GM19395 (cell line): ENCODE results near the gene WDCP.
"Not testable (repeated sequence)": the region's sequence is repeated elsewhere in the genome, so short reads cannot be mapped to it uniquely, and the experiment has no call there.

Experiments
- ATAC-seq: cut with Tn5 transposase; IDR thresholded peaks from one replicate; pipeline ENCODE4 v1.9.1; 2021; ENCODE audit warnings: mild to moderate bottlenecking, moderate library complexity; ENCODE audit not compliant: unreplicated experiment

The WDCP gene, protein sequence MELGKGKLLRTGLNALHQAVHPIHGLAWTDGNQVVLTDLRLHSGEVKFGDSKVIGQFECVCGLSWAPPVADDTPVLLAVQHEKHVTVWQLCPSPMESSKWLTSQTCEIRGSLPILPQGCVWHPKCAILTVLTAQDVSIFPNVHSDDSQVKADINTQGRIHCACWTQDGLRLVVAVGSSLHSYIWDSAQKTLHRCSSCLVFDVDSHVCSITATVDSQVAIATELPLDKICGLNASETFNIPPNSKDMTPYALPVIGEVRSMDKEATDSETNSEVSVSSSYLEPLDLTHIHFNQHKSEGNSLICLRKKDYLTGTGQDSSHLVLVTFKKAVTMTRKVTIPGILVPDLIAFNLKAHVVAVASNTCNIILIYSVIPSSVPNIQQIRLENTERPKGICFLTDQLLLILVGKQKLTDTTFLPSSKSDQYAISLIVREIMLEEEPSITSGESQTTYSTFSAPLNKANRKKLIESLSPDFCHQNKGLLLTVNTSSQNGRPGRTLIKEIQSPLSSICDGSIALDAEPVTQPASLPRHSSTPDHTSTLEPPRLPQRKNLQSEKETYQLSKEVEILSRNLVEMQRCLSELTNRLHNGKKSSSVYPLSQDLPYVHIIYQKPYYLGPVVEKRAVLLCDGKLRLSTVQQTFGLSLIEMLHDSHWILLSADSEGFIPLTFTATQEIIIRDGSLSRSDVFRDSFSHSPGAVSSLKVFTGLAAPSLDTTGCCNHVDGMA

DNA sequence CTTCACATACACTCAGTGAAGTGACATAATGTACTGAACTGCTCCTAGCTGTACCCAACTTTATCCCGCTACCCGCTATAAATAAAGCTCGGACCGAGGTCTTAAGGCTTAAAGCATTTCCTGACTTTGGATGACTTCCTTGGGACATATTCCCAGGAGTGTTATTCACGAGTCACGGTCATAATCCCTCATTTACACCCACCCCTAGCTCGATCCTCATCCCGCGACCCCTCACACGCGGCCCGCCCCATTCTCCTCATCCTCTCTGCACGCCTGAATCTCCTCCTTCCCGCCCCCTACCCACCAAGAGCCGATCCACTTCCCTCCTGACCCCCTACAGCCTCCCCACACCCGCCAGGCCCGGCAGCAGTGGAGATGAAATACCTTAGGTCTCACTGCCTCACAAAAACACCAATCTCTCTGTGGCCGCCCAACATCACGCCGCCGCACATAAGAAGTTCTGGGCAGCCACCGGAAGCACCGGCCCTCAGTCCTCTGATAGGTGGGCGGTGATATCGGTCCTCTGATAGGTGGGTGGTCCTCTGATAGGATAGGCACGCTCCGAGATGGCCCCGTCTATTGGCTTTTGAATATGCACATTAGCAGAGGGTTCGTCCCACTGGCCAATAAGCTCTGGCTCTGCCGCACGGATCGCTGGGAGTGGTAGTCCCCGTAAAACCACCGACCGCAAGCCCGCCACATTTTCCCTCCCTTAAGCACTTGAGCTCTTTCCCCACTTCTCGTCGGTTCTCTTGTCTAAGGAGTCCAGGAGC, at the start of gene WDCP:
WDCP (minus strand) TSS at position 462 of the 773 bp plus-strand sequence. CDS start 7,897 bp downstream, outside the sequence.
- peak; percentile 100 for ATAC-seq

DNA sequence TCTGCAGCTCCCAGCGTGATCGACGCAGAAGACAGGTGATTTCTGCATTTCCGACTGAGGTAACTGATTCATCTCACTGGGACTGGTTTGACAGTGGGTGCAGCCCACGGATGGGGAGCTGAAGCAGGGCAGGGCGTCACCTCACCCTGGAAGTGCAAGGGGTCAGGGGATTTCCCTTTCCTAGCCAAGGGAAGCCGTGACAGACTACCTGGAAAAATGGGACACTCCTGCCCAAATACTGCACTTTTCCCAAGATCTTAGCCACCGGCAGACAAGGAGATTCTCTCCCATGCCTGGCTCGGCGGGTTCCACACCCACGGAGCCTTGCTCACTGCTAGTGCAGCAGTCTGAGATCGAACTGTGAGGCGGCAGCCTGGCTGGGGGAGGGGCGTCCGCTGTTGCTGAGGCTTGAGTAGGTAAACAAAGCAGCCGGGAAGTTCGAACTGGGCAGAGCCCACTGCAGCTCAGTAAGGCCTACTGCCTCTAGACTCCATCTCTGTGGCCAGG, 48.0 kb upstream of the WDCP start:
- ATAC-seq = not testable (repeated sequence)

DNA sequence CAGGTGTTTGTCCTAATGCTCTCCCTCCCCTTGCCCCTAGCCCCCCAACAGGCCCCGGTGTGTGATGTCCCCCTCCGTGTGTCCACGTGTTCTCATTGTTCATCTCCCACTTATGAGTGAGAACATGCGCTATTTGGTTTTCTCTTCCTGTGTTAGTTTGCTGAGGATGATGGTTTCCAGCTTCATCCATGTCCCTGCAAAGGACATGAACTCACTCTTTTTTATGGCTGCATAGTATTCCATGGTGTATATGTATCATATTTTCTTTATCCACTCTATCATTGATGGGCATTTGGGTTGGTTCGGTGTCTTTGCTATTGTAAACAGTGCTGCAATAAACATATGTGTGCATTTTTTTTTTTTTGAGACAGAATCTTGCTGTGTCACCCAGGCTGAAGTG, 46.1 kb upstream of the WDCP start:
- ATAC-seq = not testable (repeated sequence)

DNA sequence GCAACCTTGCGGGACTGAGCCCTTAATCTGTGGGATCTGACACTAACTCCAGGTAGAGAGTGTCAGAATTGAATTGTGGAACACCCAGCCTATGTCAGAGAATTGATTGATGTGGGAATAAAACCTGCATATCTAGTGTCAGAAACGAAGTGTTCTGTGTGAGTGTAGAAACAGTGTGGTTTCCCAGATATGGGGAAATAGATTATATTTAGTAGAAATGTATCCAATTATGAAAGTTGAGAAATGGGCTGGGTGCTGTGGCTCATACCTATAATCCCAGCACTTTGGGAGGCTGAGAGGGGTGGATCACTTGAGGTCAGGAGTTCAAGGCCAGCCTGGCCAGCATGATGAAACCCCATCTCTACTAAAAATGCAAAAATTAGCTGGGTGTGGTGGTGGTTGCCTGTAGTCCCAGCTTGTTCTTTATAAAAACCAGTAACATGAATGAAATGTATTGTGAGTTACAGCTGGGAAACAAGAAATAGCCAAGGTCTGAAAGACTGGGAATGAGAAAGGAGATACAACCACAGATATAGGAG, 41.7 kb upstream of the WDCP start:
- ATAC-seq = no peak

DNA sequence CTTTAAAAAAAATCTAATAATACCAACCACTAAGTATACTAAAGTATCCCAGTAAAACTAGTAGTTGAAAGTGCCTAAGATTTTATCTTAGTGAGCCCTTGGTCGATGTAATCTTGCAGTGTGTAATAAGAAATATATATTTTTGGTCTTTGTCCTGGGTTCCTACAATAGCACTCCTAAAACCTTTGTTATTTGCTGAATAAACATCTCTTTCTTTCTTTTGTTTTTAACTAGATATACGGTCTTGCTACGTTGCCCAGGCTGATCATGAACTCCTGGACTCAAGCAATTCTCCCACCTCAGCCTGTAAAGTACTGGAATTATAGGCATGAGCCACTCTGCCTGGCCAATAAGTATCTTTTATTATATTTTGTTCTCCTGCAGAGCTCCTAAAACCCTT, 39.8 kb upstream of the WDCP start:
- no peak for ATAC-seq

DNA sequence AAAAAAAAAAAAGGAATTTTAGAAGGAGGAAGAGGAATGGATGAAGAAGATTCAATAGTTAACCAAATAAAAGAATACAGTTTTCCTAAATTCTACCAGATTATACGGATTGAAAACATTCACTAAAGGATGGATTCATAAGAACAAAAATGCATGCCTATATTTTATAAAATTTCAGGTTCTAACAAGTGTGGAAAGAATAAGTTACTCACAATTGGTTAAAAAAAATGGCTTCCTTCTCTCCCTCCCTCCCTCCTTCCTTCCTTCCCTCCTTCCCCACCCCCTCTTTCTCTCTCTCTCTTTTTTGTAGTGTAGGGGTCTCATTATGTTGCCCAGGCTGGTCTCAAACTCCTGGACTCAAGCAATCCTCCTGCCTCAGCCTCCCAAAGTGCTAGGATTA, 39.0 kb upstream of the WDCP start:
- ATAC-seq = no peak

DNA sequence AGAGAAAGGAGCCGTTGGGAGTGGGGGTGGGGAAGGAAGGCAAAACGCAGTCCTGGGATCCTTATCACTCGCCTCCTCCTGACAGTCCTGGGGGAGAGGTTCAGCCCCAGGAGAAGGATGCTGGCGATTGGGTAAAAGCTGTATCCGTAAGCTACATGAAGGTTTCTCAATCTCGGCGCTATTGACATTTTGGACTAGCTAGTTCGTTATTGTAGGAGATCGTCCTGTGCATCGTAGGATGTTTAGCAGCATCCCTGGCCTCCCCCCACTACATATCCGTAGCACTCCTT, 38.0 kb upstream of the WDCP start:
- ATAC-seq = no peak

DNA sequence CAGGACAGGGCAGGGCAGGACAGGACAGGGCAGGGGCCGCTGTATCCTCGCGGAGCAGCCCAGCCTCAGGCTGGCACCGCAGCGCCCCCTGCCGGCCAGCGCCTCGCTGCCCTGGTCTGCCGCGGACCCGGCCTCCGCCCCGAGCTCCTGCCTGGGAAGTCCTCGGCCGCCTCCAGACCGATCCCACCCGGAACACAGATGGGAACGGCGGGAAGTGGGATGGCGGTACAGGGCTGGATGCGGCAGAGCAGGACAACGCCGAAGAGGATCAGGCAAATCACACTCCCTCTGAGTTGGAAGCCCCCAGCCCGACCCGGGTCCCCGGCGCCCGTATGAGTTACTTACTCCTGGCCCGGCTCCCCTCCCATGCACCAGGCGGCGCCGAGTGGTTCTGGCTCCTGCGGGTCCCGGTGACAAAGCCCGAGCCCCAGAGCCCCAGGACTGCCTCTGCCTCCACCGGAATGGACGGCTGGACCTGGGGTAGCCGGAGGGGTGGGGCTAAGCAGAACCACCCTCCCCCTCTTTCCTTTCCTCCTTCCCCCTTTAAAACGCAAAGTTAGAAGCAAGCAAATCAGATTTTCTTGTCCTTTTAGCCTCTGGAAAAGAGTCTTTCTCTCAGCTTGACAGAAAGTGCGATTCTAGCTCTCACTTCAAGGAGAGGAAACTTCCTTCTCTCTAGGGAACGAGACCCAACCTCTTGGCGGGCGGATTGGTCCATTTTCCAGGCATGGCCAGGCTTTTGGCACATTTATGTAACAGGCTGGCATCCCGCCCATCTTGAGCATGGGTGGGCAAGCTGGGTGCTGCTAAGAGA, 37.4 kb upstream of the WDCP start, which contains the start of gene TP53I3:
TP53I3 (minus strand) TSS at position 449 of the 814 bp plus-strand sequence. CDS start 508 bp downstream, outside the sequence.
- ATAC-seq = peak; percentile 85

DNA sequence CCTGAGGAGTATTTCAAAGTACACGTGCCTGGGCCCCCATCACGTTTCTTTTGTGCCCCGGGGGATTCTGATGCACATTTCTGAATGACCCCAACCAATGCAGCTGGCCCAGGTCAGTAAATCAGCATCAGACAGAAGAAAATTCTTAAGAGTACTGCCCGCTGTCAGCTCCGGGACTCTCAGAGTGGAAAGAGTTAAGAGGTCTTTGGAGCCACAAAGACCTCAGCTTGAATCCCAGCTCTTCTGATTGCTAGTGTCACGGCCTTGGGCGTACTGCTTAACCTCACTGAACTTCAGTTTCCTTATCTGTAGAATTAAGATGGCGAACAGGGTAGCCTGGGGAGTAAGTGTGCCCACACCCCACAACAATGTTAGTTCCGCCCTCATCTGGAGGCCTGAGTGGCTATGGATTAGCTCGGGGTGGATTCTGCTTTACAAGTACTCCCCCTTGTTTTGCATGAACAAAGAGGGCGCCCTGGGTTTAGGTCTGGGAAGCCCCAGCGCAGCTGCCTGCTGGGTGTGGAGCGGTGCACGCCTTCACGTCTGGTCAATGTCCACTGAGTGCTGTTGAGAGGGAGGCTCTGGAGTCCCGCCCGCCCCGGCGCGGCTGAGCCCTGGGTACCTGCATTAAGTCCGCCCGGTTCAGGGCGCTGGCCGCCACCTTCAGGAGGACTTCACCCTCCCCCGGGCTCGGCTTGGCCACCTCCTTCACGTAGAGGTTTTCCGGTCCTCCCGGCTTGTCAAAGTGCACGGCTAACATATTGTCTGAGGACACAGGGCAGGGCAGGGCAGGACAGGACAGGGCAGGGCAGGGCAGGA, 36.6 kb upstream of the WDCP start:
- ATAC-seq = peak; percentile 81

DNA sequence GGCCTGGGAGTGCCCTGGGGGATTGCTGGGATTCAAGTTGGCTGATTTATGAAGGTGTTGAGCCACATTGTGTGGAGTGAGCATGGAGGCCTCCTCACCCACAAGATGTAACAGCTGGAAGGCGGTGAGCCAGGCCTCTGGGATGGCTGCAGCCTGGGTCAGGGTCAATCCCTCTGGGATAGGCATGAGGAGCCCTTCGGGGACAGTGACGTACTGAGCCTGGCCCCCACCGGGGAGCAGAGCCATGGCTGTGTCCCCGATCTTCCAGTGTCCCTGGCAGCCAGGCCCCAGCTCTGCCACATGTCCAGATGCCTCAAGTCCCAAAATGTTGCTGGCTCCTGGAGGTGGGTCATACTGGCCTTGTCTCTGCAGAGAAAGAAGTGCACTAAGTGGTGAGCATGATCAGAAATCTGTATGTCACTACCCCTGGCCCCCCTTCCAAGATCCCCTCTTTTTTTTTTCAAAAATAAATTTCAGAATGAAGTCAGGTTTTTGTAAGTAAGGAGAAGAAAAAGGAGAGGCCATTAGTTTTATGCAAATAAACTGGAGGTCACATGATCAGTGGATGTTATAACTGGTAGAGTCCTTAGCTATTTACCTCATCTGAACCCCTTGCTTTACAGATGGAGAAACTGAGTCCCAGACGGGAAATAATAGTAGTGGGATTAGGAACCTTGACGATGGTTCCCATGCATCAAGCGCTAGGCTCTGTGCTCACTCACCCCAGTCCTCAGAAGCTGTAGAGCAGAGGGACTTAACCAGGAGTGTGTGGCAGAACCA, 35.8 kb upstream of the WDCP start:
- ATAC-seq = no peak

DNA sequence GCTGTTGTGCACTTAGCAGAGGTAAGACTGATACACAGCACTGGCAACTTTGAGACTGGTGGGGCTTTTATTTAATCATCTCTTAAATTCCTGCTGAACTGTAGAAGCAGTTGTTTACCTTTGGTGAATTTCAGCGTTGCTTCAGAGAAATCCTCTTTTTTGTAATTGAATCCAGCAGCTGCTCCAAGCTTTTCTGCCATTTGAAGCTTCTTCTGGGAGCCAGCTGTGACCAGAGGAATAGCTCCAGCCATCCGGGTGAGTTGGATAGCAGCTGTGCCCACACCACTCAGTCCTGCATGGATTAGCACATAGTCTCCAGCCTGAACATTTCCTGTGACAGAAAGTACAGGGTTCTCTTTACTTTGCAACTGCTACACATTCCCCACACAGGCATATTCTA, 33.5 kb upstream of the WDCP start:
- no peak for ATAC-seq

DNA sequence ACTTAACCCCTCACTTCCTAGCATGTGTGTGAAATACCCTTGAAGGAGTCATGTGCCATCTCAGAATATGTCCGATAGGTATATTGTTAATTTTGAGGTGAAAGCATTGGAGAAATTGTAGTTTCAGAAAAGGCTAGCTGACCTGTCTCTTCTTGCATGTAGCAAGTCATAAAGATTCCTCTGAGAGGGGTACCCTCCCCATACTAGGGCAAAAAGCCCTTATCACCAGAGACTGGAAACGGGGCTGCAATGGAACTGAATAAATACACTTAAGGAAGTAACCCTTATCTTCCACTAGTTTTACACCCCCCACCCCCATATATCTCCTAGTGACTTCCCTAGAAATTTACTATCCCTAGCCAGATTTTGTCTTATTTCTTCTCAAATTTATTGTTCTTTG, 30.7 kb upstream of the WDCP start:
- no peak for ATAC-seq

DNA sequence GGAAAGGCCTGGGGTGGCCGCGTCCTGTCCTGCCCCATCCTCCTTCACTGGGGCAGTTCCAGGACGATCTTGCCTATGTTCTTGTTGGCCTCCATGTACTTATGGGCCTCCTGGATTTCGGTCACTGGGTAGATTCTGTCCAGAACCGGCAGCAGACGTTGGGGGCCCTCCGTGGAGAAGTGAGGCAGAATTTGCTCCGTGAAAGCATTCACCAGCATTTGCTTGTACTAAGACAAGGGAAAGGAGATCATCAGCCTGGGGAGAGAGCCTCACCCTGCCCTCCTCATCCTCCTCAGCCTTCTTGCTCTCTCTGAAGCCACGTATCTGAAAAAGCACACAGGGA, 30.3 kb upstream of the WDCP start:
- no peak for ATAC-seq

DNA sequence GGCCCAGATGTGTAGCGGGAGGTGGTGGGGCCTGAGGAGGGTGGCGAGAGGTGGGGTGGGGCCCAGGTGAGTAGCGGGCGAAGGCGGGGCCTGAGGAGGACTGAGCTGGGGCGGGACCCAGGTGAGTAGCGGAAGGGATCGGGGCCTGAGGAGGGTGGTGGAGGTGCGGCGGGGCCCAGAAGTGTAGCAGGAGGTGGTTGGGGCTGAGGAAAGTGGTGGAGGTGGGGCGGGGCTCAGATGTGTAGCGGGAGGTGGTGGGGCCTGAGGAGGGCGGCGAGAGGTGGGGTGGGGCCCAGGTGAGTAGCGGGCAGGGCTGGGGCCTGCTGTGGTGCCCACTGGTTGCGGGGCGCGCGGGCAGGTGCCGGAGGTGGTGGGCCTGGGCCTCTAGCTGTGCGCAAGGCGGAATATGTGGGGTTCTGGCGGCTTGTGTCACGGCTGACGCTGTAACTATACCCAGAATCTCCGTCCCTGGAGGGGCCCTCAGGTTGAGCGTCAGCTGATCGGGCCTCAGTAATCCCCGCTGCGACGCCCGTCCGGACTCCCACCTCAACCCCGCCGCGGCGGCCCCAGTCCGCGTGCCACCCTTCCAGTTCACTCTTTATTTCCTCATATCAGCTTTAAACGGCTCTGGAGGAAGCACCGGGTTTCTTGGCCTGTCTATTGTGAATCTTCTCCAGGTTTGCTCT, 29.8 kb upstream of the WDCP start:
- peak; percentile 24 for ATAC-seq

DNA sequence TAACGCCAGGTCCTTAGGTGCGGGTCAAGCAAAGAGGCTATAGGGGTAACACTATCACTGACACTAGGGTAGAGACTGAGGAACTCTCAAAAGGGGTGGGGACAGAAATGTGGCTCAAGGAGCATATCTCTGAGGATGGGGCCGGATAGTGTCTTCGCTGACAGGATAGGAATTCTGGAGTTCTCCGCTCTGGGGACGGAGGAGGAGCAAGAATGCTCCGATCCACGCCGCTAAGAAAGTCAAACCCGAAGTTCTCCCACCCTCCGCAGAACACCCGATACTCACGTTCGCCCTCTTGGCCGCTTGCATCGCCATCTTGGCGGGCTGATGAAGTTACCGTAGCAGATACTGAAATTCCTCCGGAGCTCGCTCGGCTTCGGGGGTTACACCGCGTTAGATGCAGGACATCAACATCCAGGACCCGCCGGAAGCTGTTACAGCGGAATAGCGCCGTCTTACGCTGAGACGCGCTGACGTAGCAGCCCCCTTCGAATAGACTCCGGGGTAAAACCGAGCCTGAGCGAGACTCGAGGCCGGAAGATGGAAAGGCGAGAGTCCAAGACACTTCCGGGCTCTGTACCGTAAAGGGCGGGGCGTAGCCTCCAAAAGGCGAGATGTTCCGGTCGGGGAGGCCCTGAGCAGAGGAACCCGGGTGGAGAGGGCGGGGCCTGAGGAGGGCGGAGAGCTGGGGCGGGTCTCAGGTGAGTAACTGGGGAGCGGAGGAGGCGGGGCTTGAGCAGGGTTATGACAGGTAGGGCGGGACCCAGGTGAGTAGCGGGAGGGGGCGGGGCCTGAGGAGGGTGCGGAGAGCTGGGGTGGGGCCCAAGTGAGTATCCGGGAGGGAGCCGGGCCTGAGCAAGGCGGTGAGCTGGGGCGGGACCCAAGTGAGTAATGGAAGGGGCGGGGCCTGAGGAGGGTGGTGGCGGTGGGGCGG, 29.0 kb upstream of the WDCP start, which contains the start of gene SF3B6:
SF3B6 (minus strand) TSS at position 412 of the 934 bp plus-strand sequence; CDS start at position 315, 97 bp downstream.
- peak; percentile 96 for ATAC-seq

DNA sequence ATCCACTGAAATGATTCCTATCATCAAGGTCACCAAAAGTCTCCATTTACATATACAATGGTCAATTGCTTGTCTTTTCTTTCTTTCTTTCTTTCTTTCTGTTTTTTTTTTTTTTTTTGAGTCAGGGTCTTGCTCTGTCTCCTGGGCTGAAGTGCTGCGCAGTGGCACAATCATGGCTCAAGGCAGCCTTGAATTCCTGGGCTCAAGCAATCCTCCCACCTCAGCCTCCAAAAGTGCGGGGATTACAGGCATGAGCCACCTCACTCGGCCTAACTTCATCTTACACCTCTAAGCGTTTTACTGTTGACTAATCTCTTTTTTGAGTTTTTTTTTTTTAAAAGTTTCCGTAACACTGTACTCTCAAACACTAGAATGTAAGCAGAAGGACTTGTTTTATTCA, 28.1 kb upstream of the WDCP start:
- no peak for ATAC-seq

DNA sequence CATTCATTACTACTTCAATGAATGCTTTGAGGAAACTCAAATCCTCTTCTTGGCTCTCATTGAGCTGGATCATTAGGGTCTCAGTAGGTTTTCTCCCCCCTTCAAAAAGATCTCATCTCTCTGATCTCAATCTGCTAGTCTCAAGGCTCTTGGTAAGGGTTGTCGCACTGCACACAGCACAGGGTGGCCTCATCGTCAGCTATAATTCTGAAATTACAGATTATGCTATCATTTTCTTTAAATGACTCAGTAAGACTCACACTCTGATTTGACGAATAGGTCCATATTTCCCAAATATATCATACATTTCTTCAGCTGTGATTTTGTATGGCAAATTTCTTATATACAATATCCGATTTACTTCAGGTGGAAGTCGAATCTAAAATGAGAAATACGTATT, 26.6 kb upstream of the WDCP start:
- no peak for ATAC-seq
